NB4 (cell line): ENCODE measurements around the gene TMEM80.

Source experiments
- DNase-seq: peaks from one replicate; pipeline ENCODE4 v3.0.0; 2010; ENCODE audit warnings: low read depth
- H3K4me3 ChIP-seq: one replicate; pipeline ENCODE4 v1.5.1; 2011; ENCODE audit warnings: mild to moderate bottlenecking, low read depth, low read length, moderate library complexity
- CTCF ChIP-seq: IDR thresholded peaks from one replicate; pipeline ENCODE4 v1.5.1; 2012; ENCODE audit warnings: low read depth, low read length
- MAX ChIP-seq: IDR thresholded peaks from 2 replicates; pipeline ENCODE4 v1.6.1; 2011; ENCODE audit warnings: low read depth, low read length
- MYC ChIP-seq: IDR thresholded peaks from 2 replicates; pipeline ENCODE4 v1.6.1; 2011; ENCODE audit warnings: low read depth, low read length
- POLR2A ChIP-seq: IDR thresholded peaks from 2 replicates; pipeline ENCODE4 v1.6.1; 2011; ENCODE audit warnings: mild to moderate bottlenecking; ENCODE audit not compliant: insufficient read length; ENCODE audit errors: extremely low read depth

Gene TMEM80

GRCh38 chr11:696955-697491, 1.4 kb downstream of the TMEM80 start:
- no peak for TF ChIP-seq MAX
- TF ChIP-seq POLR2A, result no peak
- TF ChIP-seq CTCF, result no peak
- DNase-seq, result peak; percentile 35
- H3K4me3 ChIP-seq, result peak overlapping the region; percentile 88

- no peak overlapping the region for H3K4me3 ChIP-seq
- TF ChIP-seq MAX, result no peak
- no peak for TF ChIP-seq CTCF
- TF ChIP-seq MYC, result no peak
- TF ChIP-seq POLR2A, result no peak
- DNase-seq, result no peak
Observed at GRCh38 chr11:697811-698311, 2.2 kb downstream of the TMEM80 start.

GRCh38 chr11:698493-699115, 3.0 kb downstream of the TMEM80 start:
- no peak overlapping the region for H3K4me3 ChIP-seq
- TF ChIP-seq MAX, result no peak
- TF ChIP-seq CTCF, result no peak
- no peak for TF ChIP-seq MYC
- TF ChIP-seq POLR2A, result no peak
- DNase-seq, result no peak

GRCh38 chr11:699116-699508, 3.5 kb downstream of the TMEM80 start:
- DNase-seq, result no peak
- TF ChIP-seq MAX (no peak), POLR2A (no peak), MYC (no peak), CTCF (no peak)
- H3K4me3 ChIP-seq, result no peak overlapping the region

- no peak for DNase-seq
- no peak for TF ChIP-seq MYC
- TF ChIP-seq MAX, result no peak
- no peak for TF ChIP-seq POLR2A
- TF ChIP-seq CTCF, result no peak
- H3K4me3 ChIP-seq, result no peak overlapping the region
Observed at GRCh38 chr11:699753-700152, 4.1 kb downstream of the TMEM80 start.
